Islet of Langerhans (tissue), 1 donor: ENCODE data around the gene ADAMTS2.

ENCODE experiments used
- FAIRE-seq: peaks from one replicate; lab custom pipeline; 2011; peaks lifted over from hg19 to GRCh38; lab: Jason Lieb, UNC

The ADAMTS2 gene

GRCh38 chr5:179345433-179346321 is at the start of gene ADAMTS2:
ADAMTS2 (minus strand) TSS chr5:179345461; CDS start chr5:179345328, 133 bp downstream.
- no peak for FAIRE-seq

- no peak for FAIRE-seq
These were observed 47.8 kb upstream of the ADAMTS2 start for GRCh38 chr5:179393078-179393477.

- no peak for FAIRE-seq
These were observed 42.2 kb upstream of the ADAMTS2 start for GRCh38 chr5:179387151-179388110.

- no peak for FAIRE-seq
These were observed 40.7 kb upstream of the ADAMTS2 start for GRCh38 chr5:179385914-179386313.

GRCh38 chr5:179382486-179382885 is 37.2 kb upstream of the ADAMTS2 start:
- FAIRE-seq = no peak

GRCh38 chr5:179381691-179382090 is 36.4 kb upstream of the ADAMTS2 start:
- FAIRE-seq = no peak

GRCh38 chr5:179380211-179381035 is 35.2 kb upstream of the ADAMTS2 start:
- no peak for FAIRE-seq

GRCh38 chr5:179379321-179379890 is 34.1 kb upstream of the ADAMTS2 start:
- FAIRE-seq = no peak

- no peak for FAIRE-seq
These were observed 33.4 kb upstream of the ADAMTS2 start for GRCh38 chr5:179378441-179379271.

GRCh38 chr5:179378116-179378440 is 32.8 kb upstream of the ADAMTS2 start:
- FAIRE-seq = no peak

- no peak for FAIRE-seq
These were observed 32.3 kb upstream of the ADAMTS2 start for GRCh38 chr5:179377421-179378115.

GRCh38 chr5:179376701-179377420 is 31.6 kb upstream of the ADAMTS2 start:
- no peak for FAIRE-seq

- no peak for FAIRE-seq
These were observed 30.6 kb upstream of the ADAMTS2 start for GRCh38 chr5:179375831-179376365.

GRCh38 chr5:179375236-179375685 is 30.0 kb upstream of the ADAMTS2 start:
- FAIRE-seq = no peak

GRCh38 chr5:179374506-179375235 is 29.4 kb upstream of the ADAMTS2 start:
- no peak for FAIRE-seq

GRCh38 chr5:179373961-179374505 is 28.8 kb upstream of the ADAMTS2 start:
- FAIRE-seq = no peak

GRCh38 chr5:179373101-179373934 is 28.1 kb upstream of the ADAMTS2 start:
- no peak for FAIRE-seq
